H1 (cell line): ENCODE results near the gene GPR143. TPM values are rescaled to one million over a fixed set of nuclear protein-coding genes. Genes with fewer than 3 reads are reported as not detected.

Source experiments
- CTCF ChIA-PET: fragments of 300-600 bp; sonication (Branson Sonifier 250); formaldehyde crosslinking; loops from one replicate; lab custom pipeline; 2021; ENCODE audit not compliant: partially characterized antibody; lab: Charles Lee
- POLR2A ChIA-PET: fragments of 300-600 bp; sonication (Branson Sonifier 250); formaldehyde crosslinking; loops from one replicate; lab custom pipeline; 2021; ENCODE audit warnings: inconsistent platforms; ENCODE audit not compliant: partially characterized antibody; lab: Charles Lee
- DNase-seq, 2 experiments: peaks; one replicate each; pipeline versions ENCODE4 v3.0.0 to v3.0.0-alpha.2; 2010 to 2022; ENCODE audit warnings: low spot score in 2 of 2, low read depth in 1 of 2, mixed read lengths in 1 of 2
- FAIRE-seq: peaks from 2 replicates; lab custom pipeline; 2011; peaks lifted over from hg19 to GRCh38; lab: Jason Lieb, UNC
- H2AFZ ChIP-seq: 2 replicates; pipeline ENCODE4 v1.8.1; 2012; ENCODE audit warnings: low read length, inconsistent platforms
- H2AK5ac ChIP-seq: 2 replicates; pipeline ENCODE4 v1.6.1; 2013; ENCODE audit warnings: low read depth, low read length
- H2BK120ac ChIP-seq: replicated peaks from 2 replicates; pipeline ENCODE3; 2013; ENCODE audit warnings: low read depth, low read length, inconsistent platforms
- H2BK12ac ChIP-seq: 2 replicates; pipeline ENCODE4 v1.6.1; 2013; ENCODE audit warnings: low read depth, low read length
- H2BK15ac ChIP-seq: 2 replicates; pipeline ENCODE4 v1.6.1; 2013; ENCODE audit warnings: low read length
- H2BK20ac ChIP-seq: 2 replicates; pipeline ENCODE4 v1.6.1; 2013; ENCODE audit warnings: low read length
- H2BK5ac ChIP-seq: 2 replicates; pipeline ENCODE4 v1.6.1; 2013; ENCODE audit warnings: low read depth, low read length
- H3K14ac ChIP-seq: 2 replicates; pipeline ENCODE4 v1.6.1; 2013; ENCODE audit warnings: inconsistent platforms; ENCODE audit not compliant: insufficient read length
- H3K18ac ChIP-seq: 2 replicates; pipeline ENCODE4 v1.6.1; 2013; ENCODE audit warnings: low read length; ENCODE audit errors: extremely low read depth
- H3K23ac ChIP-seq: 2 replicates; pipeline ENCODE4 v1.6.1; 2013; ENCODE audit warnings: inconsistent platforms; ENCODE audit not compliant: insufficient read length
- H3K23me2 ChIP-seq: 2 replicates; pipeline ENCODE4 v1.6.1; 2013; ENCODE audit warnings: low read depth, low read length
- H3K27ac ChIP-seq: 2 replicates; pipeline ENCODE4 v1.6.1; 2011; ENCODE audit warnings: low read depth, low read length, inconsistent platforms
- H3K27me3 ChIP-seq, 4 experiments: replicated peaks in 1 of 4; 1 replicate in 1 of 4; 2 replicates in 3 of 4; pipeline versions ENCODE4 v1.6.1 to v1.8.1; 2011 to 2013; ENCODE audit warnings: low read length in 3 of 4, mild to moderate bottlenecking in 3 of 4, inconsistent platforms in 2 of 4, mixed read lengths in 2 of 4, moderate library complexity in 1 of 4; ENCODE audit not compliant: control insufficient read depth in 3 of 4, insufficient read depth in 3 of 4; ENCODE audit errors: extremely low read depth in 1 of 4
- H3K36me3 ChIP-seq, 4 experiments: 2 replicates each; pipeline versions ENCODE4 v1.6.1 to v1.8.1; 2011 to 2013; ENCODE audit warnings: mild to moderate bottlenecking in 4 of 4, low read length in 3 of 4, moderate library complexity in 2 of 4, control low read depth in 1 of 4, inconsistent platforms in 1 of 4; ENCODE audit not compliant: insufficient read depth in 4 of 4, control insufficient read depth in 2 of 4
- H3K4ac ChIP-seq: replicated peaks from 2 replicates; pipeline ENCODE3; 2013; ENCODE audit warnings: low read length, low read depth, mixed read lengths, inconsistent platforms; ENCODE audit not compliant: insufficient read length
- H3K4me1 ChIP-seq, 4 experiments: replicated peaks in 1 of 4; 1 replicate in 1 of 4; 2 replicates in 3 of 4; pipeline versions ENCODE4 v1.6.1 to v1.8.1; 2011 to 2013; ENCODE audit warnings: low read length in 3 of 4, inconsistent platforms in 2 of 4, mixed read lengths in 1 of 4; ENCODE audit not compliant: insufficient read depth in 4 of 4, control insufficient read depth in 3 of 4
- H3K4me2 ChIP-seq, 2 experiments: 2 replicates each; pipeline versions ENCODE4 v1.6.1 to v1.8.1; 2011 to 2013; ENCODE audit warnings: low read depth in 2 of 2, low read length in 2 of 2, control low read depth in 1 of 2, inconsistent platforms in 1 of 2, mild to moderate bottlenecking in 1 of 2; ENCODE audit not compliant: insufficient read depth in 1 of 2
- H3K4me3 ChIP-seq, 4 experiments: fragments of 200-600, 300-600 bp in 1 of 4; sonication (generic), shearing (Covaris generic), sonication (Bioruptor Twin) in 1 of 4; 2 replicates each; pipeline versions ENCODE4 v1.5.1 to v1.8.1; 2011 to 2016; ENCODE audit warnings: low read length in 4 of 4, low read depth in 3 of 4, control low read depth in 2 of 4, inconsistent platforms in 2 of 4, mild to moderate bottlenecking in 2 of 4, mixed read lengths in 1 of 4, moderate library complexity in 1 of 4; ENCODE audit not compliant: insufficient read depth in 2 of 4; ENCODE audit errors: extremely low read depth in 1 of 4
- H3K56ac ChIP-seq: replicated peaks from 2 replicates; pipeline ENCODE3; 2013; ENCODE audit warnings: low read depth, mild to moderate bottlenecking, mixed read lengths, low read length, inconsistent platforms; ENCODE audit not compliant: insufficient read length
- H3K79me1 ChIP-seq: 2 replicates; pipeline ENCODE4 v1.6.1; 2013; ENCODE audit warnings: low read depth, low read length, control low read depth
- H3K79me2 ChIP-seq, 2 experiments: 2 replicates each; pipeline versions ENCODE4 v1.6.1 to v1.8.1; 2012 to 2013; ENCODE audit warnings: low read length in 2 of 2, mild to moderate bottlenecking in 2 of 2, inconsistent platforms in 1 of 2; ENCODE audit not compliant: insufficient read depth in 2 of 2, control insufficient read depth in 1 of 2
- H3K9ac ChIP-seq, 4 experiments: replicated peaks in 1 of 4; 1 replicate in 1 of 4; 2 replicates in 3 of 4; pipeline versions ENCODE4 v1.6.1 to v1.8.1; 2011 to 2013; ENCODE audit warnings: low read depth in 3 of 4, low read length in 3 of 4, control low read depth in 2 of 4, mild to moderate bottlenecking in 2 of 4, moderate library complexity in 2 of 4, inconsistent platforms in 1 of 4; ENCODE audit errors: extremely low read depth in 1 of 4
- H3K9me3 ChIP-seq, 2 experiments: 2 replicates each; pipeline versions ENCODE4 v1.6.1 to v1.8.1; 2012 to 2013; ENCODE audit warnings: mild to moderate bottlenecking in 2 of 2, moderate library complexity in 2 of 2, control low read depth in 1 of 2, inconsistent platforms in 1 of 2, low read depth in 1 of 2, low read length in 1 of 2, mixed read lengths in 1 of 2; ENCODE audit not compliant: insufficient read depth in 2 of 2
- H4K20me1 ChIP-seq, 2 experiments: replicated peaks in 1 of 2; 2 replicates each; pipeline versions ENCODE3 to v1.8.1; 2011 to 2013; ENCODE audit warnings: inconsistent platforms in 2 of 2, low read length in 2 of 2, mild to moderate bottlenecking in 1 of 2; ENCODE audit not compliant: insufficient read depth in 2 of 2, control insufficient read depth in 1 of 2
- H4K5ac ChIP-seq: 2 replicates; pipeline ENCODE4 v1.6.1; 2013; ENCODE audit warnings: low read length, low read depth, mixed read lengths, inconsistent platforms; ENCODE audit not compliant: insufficient read length
- H4K8ac ChIP-seq: 2 replicates; pipeline ENCODE4 v1.8.0; 2013; ENCODE audit warnings: mild to moderate bottlenecking, moderate library complexity, low read length, inconsistent platforms; ENCODE audit not compliant: insufficient read depth; ENCODE audit errors: extremely low read depth
- H4K91ac ChIP-seq: replicated peaks from 2 replicates; pipeline ENCODE3; 2013; ENCODE audit warnings: low read length, mixed read lengths, inconsistent platforms; ENCODE audit not compliant: insufficient read length
- BRCA1 ChIP-seq: IDR thresholded peaks from 2 replicates; pipeline ENCODE4 v1.6.1; 2012; ENCODE audit warnings: low read depth, low read length, improper control_type of control experiment
- CBX5 ChIP-seq: fragments of 300-800, 300-1000 bp; sonication (generic); IDR thresholded peaks from 2 replicates; pipeline ENCODE4 v1.7.1; 2016; ENCODE audit warnings: antibody characterized with exemption, low read length, low read depth
- CTBP2 ChIP-seq: IDR thresholded peaks from 2 replicates; pipeline ENCODE4 v1.7.0; 2011; ENCODE audit warnings: borderline replicate concordance, mild to moderate bottlenecking, moderate library complexity, mixed read lengths, low read length; ENCODE audit not compliant: insufficient read depth, insufficient read length
- POU5F1 ChIP-seq: IDR thresholded peaks from 2 replicates; pipeline ENCODE4 v1.6.1; 2011; ENCODE audit warnings: low read depth, mild to moderate bottlenecking, low read length, moderate library complexity
- RXRA ChIP-seq: IDR thresholded peaks from 2 replicates; pipeline ENCODE4 v1.6.1; 2011; ENCODE audit warnings: low read depth, mild to moderate bottlenecking, low read length, moderate library complexity; ENCODE audit not compliant: insufficient read depth
- WGBS, 2 experiments: shearing (Covaris generic) in 1 of 2; methylation state at CpG; one replicate each; pipeline versions ENCODE4 v1.1.6 to v1.1.7; 2013 to 2015; ENCODE audit warnings: low lambda C conversion rate in 2 of 2, mixed read lengths in 2 of 2, inconsistent platforms in 1 of 2, low coverage in 1 of 2, missing lambda C conversion rate in 1 of 2; ENCODE audit not compliant: insufficient replicate concordance in 2 of 2, insufficient coverage in 1 of 2, insufficient read length in 1 of 2; ENCODE audit errors: extremely low coverage in 1 of 2, missing lambda C conversion rate in 1 of 2; 5-methylcytosine and 5-hydroxymethylcytosine counted together
- polyA plus RNA-seq, 7 experiments: library from polyadenylated mRNA; depleted of rRNA in 3 of 7; stranded (reverse) in 5 of 7; unstranded in 2 of 7; fragments of >200 nt in 5 of 7; fragments of 200-250 nt in 2 of 7; gene quantifications; 1 replicate in 5 of 7; 2 replicates in 1 of 7; 4 replicates in 1 of 7; pipeline versions ENCODE4 v1.2.1 to v1.2.3, GENCODE V29; 2011 to 2013; ENCODE audit warnings: missing spikeins in 2 of 7, mixed read lengths in 2 of 7
- total RNA-seq: library from RNA; stranded (reverse); fragmentation: NEBNext Ultra II Directional; extraction: Animal tissue kit (Norgen Biotek cat#: 25700); gene quantifications from 2 replicates; pipeline ENCODE4 v1.2.1, GENCODE V29; 2021
- TF ChIP-seq, protein P1 (sequence below): IDR thresholded peaks from 2 replicates; pipeline ENCODE4 v1.6.1; 2011; ENCODE audit warnings: low read length, improper control_type of control experiment

The GPR143 gene
- total and polyA plus RNA-seq, 2 of the 8 experiments (the other 6 are each of a cell fraction or from before 2014, with no cell fraction given) = 18.5 to 30.7 TPM

DNA sequence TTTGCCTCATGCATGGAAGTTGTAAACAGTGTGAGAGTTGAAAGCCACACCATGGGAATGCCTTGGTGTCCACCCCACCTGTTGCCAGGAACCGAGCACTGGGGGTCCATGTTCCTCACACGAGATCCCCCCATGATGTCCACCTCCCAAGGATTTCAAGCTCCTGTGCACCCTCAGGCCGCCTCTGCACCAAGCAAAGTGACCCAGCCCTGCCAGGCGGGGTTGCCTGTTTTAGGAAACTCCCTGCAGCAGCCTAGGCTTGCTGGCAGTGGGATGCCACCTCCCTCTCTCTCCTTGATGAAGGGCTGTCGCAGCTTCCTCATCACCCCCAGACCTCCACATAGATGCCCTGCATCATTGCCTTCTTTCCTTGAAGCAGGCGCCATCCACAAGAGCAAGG is 82.8 kb downstream of the GPR143 start:
- no peak overlapping the region for H4K8ac ChIP-seq
- no peak overlapping the region for H3K27ac ChIP-seq
- POLR2A ChIA-PET = no interaction called here
- H2BK120ac ChIP-seq = no peak overlapping the region
- H2AK5ac ChIP-seq = no peak overlapping the region
- H3K79me2 ChIP-seq = no peaks in the 10 kb centered on the region
- DNase-seq (no peak), FAIRE-seq (no peak)
- CTCF ChIA-PET = interaction anchor here (0.6 to 1.0 kb wide), 2 partner anchors 13 to 932 kb away, joined by 3 read pairs; no protein-coding TSS in a partner anchor
- no peak overlapping the region for H2AFZ ChIP-seq
- H2BK5ac ChIP-seq = no peak overlapping the region
- no peaks in the 10 kb centered on the region for H3K79me1 ChIP-seq
- H3K14ac ChIP-seq = no peak overlapping the region
- no peak overlapping the region for H3K4ac ChIP-seq
- H3K23ac ChIP-seq = no peak overlapping the region
- H2BK20ac ChIP-seq = no peak overlapping the region
- H3K4me3 ChIP-seq = no peak overlapping the region
- H4K91ac ChIP-seq = no peak overlapping the region
- H3K18ac ChIP-seq = no peak overlapping the region
- H3K4me1 ChIP-seq = peaks cover 0 to 3% (median under 1%) of the 10 kb centered on the region in 4 experiments; a peak in 1 of 7 replicates
- no peak overlapping the region for H2BK15ac ChIP-seq
- no peak overlapping the region for H2BK12ac ChIP-seq
- no peaks in the 10 kb centered on the region for H3K27me3 ChIP-seq
- H4K5ac ChIP-seq = no peak overlapping the region
- 78% methylated on average over 1 of the region's 6 CpGs; no CpG with 5 or more reads in 1 of the 2 experiments for WGBS, 2 experiments
- H3K23me2 ChIP-seq = no peaks in the 10 kb centered on the region
- H4K20me1 ChIP-seq = no peaks in the 10 kb centered on the region
- H3K4me2 ChIP-seq = no peak overlapping the region
- H3K36me3 ChIP-seq = 0 out of 8 replicates have a peak, but pooled peaks cover 0 to under 1% (median 0%) of the 10 kb centered on the region in 4 experiments
- no peaks in the 10 kb centered on the region for H3K9me3 ChIP-seq
- no peak overlapping the region for H3K9ac ChIP-seq
- H3K56ac ChIP-seq = no peak overlapping the region
- TF ChIP-seq, protein P1, sequence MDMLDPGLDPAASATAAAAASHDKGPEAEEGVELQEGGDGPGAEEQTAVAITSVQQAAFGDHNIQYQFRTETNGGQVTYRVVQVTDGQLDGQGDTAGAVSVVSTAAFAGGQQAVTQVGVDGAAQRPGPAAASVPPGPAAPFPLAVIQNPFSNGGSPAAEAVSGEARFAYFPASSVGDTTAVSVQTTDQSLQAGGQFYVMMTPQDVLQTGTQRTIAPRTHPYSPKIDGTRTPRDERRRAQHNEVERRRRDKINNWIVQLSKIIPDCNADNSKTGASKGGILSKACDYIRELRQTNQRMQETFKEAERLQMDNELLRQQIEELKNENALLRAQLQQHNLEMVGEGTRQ = no peak
- TF ChIP-seq CTBP2 (no peak), POU5F1 (no peak), RXRA (no peak), BRCA1 (no peak), CBX5 (no peak)
